GM19438 (cell line): ENCODE data around the gene SNAI1.
"Not testable (repeated sequence)": the region's sequence is repeated elsewhere in the genome, so short reads cannot be mapped to it uniquely, and the experiment has no call there.

ENCODE experiments used
- ATAC-seq: cut with Tn5 transposase; IDR thresholded peaks from one replicate; pipeline ENCODE4 v1.9.1; 2021; ENCODE audit warnings: low read depth; ENCODE audit not compliant: unreplicated experiment

Gene SNAI1

DNA sequence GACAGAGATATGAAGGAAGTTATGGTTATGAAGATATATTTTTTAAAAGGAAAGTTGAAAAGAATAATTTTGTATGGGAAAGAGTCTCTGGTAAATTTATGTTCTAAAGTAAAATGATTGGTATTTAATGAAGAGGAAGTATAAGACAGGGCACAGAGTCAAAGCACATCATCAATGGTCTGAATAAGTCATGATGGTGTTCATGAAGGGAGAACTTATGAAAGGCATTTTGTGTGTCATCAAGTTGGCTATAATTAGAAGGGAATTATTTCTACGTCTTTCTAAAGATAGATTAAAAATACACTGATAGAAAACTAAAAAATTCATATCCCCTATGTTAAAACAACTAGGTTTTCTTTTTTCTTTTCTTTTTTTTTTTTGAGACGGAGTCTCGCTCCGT lies 21.4 kb upstream of the SNAI1 start:
- ATAC-seq: no peak

DNA sequence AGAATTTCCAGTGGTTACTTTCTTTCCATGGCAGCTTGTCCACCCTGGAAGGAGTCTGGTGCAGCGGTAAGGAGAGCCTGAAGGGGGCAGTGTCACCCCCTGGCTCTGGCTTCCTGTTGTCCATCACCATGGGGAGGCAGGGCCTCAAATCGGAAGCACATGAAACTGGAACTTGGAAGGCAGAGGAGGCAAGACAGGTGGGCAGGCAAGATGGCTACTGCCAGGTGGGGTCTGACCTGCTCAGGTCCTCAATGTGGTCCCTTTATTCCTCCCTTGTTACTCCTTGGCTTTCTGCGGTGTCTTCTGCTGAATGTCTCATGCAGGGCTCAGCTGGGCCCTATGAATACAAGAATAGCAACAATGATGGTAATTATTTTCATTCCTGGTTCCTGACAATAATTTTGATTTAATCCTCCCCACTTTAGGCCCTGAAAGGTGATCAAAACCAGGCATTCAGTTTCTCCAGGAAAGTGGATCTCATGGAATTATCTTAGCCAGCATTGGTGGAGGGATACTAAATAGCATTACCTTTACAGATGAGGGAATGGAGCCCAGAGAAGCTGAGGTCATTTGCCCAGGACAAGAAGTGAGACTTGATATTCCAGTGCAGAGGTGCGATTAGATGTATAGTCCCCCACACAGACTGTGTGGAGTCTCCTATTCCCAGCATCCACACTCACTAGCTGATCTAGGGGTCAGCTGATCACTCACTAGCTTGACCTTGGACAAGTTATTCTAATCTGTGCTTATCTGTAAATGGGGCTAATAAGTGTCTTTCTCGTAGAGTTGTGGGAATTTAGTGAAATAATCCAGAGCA lies 17.6 kb upstream of the SNAI1 start:
- ATAC-seq: no peak

DNA sequence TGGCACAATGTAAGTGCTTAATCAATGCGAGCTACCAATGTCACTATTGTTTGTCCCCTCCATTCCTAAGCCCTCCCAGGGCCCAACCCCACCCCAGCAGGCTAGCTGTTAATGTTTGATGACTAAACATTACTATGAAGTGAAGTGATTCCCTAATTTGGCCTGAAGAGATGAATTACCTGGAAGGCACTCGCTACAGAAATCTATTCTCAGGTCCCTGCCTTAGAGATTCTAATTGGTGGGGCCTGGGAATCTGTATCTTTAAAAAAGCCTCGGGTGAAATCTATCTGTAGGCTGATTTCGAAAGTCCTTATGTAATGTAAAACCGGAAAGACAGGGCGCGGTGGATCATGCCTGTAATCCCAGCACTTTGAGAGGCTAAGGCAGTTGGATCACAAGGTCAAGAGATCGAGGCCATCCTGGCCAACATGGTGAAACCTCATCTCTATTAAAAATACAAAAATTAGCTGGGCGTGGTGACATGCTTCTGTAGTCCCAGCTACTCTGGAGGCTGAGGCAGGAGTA lies 16.9 kb upstream of the SNAI1 start:
- no peak for ATAC-seq

DNA sequence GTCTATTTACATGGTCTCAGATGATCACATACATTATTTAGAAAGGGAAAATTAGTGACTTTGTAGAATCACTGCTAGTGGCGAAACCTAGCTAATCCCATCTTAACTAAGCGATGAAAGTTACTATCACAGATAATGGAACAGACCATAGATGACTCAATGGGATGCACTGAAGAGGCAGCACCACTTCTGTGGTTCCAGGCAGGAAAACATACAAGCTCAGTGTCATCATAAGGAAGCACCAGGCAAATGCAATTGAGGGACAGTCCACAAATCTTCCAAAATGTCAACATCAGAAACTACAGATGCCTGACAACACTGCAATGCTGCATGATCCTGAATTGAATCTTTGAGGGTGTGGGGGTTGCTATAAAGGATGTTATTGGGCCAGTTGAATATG lies 15.9 kb upstream of the SNAI1 start:
- ATAC-seq: no peak

DNA sequence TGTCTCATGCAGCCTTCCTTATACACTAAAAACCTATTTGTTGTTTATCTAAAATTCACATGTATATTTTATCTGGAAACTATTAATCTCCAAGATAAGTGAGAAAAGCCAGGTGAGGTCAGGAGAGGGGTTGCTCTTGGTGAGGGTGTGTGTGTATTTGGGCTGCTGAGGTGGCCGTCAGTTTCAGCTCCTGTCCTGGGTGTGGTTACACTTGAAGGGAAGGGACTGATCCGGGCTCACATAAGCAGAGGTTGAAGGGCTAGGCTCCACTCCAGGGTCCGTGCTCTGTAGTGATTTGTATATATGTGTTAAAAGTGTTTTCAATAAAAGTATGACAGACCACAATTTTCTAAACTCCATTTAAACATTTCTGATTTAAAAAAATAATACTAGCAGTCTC lies 13.5 kb upstream of the SNAI1 start:
- no peak for ATAC-seq

DNA sequence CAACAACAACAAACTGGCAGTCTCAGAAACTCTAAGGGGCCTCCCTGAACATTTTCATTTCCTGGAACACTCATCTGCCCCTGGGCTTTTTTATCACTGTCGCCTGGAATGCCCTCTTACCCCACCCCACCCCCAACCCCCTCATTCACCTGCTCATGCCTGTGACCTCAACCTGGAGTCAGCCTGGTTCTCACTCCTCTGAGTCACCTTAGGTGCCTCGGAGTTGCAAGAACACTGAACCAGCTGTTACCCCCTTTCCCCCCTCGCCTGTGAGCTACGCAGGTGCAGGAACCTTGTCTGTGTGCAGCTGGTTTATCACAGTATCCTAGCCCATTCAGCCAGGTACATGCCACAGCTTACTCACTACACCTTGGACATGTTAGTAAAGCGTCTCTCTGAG lies 12.8 kb upstream of the SNAI1 start:
- no peak for ATAC-seq

DNA sequence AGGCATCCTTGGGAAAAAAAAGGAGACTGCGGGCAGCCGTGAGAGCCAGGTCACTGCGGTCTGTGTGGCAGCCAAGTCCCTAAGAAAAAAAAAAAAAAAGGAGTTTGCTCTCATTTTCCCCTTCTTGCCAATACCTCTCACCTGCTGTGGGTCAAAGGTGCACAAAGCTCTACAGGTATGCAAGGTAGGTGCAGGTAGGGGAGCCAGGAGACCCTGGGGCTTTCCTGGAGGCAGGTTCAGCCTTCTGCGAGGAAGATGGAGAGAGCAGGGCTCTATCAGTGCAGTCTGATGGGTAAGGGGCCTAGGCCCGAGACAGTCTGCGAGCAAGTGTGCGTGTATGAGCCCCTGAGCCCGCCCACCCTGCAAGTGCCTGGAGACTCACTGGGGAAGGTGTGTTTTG lies 12.3 kb upstream of the SNAI1 start:
- no peak for ATAC-seq

DNA sequence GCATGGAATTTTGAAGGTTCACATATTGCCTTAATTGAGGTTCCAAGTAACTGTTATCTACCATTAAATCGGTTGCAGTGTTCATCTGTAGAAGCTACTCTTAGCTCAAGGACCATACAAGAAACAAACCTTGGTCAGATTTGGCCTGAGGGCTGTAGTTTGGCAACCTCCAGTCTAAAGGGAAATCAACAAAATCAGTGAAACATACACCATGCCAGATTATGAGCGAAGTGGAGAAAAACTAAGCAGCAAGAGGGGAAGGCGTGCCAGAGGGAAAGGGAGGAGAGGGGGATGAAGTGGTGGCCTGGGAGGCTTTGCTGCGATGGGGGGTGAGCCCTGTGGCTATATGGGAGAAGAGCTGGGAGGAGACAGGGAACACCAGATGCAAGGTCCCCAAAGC lies 8.8 kb upstream of the SNAI1 start:
- no peak for ATAC-seq

DNA sequence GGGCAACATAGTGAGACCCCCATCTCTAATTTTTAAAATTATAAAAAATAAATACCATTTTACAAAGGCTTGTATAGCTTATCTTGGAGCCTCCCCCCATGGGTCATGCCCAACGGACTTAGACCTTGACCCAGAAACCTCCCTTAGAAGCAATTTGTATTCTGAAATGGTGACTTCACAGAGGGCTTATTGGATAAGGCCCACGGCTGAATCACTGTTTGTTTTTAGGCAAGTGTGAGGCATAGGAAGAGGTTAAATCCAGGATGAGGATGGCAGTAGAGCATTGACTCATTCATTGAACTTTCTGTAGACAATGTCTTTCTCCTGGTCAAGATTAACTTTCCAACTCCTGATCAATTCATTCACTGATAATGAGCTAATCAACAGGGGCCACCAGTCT lies 6.2 kb upstream of the SNAI1 start:
- ATAC-seq: no peak

DNA sequence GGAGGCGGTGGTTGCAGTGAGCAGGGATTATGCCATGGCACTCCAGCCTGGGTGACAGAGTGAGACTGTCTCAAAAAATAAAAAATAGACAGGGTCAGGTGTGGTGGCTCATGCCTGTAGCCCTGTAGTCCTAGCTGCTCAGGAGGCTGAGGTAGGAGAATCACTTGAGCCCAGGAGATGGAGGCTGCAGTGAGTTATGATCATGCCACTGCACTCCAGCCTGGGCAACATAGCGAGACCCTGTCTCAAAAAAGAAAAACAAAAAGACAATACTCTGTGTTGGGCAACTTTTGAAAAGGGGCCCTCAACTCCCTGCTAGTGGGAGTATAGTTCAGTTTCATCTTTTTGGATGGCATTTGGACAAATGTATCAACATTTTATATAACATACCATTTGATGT lies 5.0 kb upstream of the SNAI1 start:
- not testable (repeated sequence) for ATAC-seq

DNA sequence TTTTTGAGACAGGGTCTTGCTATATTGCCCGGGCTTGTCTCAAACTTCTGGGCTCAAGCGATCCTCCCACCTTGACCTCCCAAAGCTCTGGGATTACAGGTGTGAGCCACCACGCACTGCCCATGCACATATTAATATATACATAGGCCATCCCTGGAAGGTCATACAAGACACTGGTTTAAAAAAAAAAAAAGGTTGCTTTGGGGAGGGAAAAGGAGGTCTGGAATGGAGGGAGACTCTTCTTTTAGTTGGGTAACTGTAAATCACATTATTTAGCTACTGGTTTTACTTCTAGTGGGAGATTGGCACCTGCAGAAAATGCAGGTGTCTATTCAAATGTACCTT lies 4.1 kb upstream of the SNAI1 start:
- no peak for ATAC-seq

DNA sequence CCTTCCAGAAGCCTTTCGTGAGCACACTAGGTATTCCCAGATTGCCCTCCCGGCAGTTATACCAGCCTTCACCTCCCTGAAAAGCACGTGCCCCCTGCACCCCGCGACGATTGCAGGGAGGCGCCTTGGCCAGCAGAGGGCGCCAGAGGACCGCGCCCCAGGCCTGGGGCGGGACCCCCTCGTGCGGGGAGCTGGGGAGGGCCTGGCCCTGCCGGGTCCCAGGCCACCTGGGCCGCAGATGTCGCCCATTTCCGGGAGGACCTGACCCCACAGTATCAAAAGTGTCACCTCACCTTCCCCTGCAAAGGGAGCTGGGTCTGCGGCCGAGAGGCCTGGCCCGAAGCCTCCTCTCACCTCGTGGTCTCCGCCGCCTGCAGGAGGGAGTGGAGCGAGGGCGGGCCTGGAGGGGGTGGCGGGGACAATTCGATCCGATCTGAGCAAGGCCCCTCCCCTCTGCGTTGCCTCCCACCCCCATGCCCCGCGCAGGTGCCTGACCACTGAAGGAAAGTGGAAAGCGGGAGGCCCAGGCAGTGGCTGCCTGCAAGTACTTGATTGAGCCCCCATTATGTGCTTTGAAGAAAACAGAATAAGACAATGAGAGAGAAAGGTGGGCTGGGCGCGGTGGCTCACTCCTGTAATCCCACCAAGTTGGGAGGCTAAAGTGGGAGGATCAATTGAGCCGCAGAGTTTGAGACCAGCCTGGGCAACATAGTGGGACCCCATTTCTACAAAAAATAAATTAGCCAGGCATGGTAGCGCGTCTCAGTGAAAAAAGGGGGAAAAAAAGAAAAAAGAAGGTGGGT lies 3.5 kb upstream of the SNAI1 start:
- ATAC-seq: no peak

DNA sequence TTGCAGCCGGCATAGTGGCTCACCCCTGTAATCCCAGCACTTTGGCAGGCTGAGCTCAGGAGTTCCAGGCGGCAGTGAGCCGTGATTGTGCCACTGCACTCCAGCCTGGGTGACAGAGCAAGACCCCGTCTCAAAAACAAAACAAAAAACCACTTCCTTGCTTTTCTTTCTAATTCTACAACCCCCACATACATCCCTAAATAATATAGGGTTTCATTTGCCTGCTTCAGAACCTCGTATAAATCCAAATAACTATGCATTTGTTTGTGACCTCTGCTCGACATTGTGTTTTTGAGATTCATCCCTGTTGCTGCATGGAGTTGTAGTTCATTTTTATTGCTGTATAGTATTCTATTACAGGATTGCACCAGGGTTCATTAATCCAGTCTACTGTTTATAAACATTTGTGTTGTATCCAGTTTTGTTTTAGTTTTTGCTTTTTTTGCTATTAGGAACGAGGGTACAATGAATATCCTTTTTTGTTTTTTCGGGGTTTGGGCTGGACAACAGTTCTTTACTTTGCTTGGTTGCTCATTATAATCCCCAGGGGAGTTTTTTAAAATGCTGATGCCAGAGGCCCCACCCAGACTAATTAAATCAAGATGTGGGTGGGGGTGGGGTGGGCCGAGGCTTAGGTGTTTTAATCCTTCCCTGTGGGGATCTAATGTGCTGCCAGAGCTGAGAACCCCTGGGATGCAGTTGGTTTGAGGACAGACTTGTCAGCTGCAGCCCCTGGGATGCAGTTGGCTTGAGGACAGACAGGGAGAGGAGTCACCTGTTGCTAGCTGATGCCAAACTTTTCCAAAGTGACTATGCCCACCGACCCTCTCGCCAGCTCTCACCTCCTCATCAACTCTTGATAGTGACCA lies 2.4 kb upstream of the SNAI1 start:
- ATAC-seq: no peak

DNA sequence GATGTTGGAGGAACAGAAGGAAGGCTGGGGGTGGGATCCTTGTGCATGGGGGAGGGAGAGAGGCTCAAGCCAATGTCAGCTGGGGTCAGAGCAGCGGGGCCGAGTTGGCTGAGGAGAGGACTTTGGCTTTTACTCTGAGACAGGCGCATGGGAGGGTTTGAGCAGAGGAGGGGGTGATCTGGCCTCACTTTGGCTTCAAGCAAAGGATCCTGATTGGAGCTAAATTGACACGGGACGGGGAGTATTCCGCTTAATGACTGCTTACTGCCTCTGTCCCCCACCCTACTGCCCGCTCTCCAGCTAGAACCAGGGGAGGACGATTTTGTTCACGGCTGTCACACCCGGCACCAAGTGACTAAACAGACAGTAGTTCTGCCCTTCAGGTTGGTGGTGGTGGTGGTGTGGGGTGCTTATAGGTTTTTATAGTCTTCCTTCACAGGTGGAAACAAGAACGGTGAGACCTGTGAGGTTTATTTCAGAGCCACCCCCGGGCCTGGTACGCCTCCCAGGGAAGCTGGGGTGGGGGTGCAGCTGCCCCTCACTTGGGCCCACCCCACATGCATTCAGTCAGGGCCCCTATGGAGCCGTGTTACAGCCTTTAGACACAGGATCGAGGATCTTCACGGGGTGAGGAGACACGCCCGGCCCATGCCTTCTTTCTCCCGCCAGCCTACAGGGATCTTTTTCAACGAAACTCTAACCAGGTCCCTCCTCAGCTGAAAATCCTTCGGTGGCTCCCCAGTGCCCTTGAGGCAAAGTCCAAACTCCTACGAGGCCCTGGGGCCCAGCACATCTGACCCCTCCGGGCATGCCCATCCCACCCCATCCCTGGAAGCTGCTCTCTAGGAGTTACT lies 1.3 kb upstream of the SNAI1 start:
- no peak for ATAC-seq

DNA sequence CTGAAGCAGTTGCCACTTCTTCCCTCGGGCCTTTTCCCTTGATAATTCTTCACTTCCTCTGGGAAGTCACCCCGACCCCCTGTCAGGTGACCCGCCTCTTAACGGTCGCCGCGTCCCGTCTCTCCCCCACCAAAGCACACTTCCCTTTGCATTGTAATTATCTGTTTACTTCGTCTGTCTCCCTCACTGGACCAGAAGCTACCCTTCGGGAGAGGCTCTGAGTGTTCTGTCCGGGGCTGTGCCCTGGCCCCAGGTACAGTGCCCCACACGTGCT lies 771 bp upstream of the SNAI1 start:
- ATAC-seq: no peak

DNA sequence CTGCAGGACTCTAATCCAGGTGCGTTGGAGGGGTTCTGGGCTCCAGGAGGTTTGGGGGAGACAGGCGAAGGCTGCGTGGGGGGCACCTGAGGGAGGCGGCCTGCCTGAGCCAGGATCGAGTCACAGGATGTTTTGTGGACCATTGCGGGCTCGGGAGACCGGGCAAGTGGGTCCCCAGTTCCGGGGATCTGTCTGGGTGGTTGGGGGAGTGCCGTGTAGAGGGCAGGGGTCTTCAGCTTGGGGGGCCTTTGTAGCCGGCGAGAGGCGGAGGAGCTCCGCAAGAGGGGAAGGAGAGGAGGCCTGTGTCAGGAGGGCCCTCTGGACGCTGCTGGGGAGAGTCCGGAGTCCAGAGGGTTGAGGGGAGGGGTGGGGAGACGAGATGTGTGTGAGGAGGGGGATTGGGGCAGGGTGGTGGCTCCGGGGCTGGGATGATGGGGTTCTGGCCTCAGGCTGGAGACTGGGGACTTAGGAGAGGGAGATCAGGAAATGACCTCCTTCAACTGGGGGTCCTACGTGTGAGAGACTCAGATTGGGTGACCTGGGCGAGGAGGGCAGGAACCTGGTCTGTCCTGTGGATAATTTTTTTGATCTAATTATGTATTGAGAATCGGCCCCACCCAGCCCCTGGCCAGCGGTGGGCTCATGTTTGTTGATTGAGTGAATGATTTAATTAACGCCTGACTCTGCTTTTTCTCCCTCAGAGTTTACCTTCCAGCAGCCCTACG lies 505 bp downstream of the SNAI1 start:
- ATAC-seq: no peak

DNA sequence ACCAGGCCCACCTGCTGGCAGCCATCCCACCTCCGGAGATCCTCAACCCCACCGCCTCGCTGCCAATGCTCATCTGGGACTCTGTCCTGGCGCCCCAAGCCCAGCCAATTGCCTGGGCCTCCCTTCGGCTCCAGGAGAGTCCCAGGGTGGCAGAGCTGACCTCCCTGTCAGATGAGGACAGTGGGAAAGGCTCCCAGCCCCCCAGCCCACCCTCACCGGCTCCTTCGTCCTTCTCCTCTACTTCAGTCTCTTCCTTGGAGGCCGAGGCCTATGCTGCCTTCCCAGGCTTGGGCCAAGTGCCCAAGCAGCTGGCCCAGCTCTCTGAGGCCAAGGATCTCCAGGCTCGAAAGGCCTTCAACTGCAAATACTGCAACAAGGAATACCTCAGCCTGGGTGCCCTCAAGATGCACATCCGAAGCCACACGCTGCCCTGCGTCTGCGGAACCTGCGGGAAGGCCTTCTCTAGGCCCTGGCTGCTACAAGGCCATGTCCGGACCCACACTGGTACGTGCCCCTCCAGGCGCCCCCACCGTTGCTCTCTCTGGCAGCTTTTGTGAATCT lies 1.1 kb downstream of the SNAI1 start:
- ATAC-seq: no peak

DNA sequence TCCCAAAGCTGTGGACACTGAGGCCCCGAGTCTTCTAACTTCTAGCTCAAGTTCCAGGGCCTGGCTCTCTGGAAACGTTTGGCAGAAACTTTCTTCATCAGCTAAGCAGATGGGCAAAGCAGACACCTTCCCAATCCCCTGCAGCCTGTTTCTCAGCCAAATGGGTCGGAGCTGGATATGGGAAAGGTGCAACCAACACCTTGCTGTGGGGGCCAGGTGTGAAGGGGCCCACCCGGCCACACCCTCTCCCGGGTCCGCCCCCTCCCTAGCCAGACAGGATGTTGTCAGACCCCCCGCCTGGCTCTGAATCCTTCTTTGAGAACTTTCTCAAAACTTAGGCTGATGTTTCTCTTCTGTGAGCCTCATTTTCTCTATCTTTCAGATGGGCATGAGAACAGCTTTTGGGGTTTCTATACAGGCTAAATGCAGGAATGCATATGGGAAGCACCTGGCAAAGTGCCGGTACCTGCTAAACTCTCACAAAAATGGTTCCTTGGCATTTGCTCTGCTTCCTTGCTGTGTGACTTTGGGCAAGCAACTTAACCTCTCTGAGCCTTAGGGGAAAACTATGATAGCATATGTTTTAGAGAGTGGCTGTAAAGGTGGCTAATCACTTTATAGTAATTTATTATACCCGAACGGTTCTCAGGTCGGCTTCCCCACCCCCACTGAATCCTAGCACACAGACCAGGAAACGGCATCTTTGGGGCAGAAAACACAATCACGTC lies 1.8 kb downstream of the SNAI1 start:
- ATAC-seq: no peak

DNA sequence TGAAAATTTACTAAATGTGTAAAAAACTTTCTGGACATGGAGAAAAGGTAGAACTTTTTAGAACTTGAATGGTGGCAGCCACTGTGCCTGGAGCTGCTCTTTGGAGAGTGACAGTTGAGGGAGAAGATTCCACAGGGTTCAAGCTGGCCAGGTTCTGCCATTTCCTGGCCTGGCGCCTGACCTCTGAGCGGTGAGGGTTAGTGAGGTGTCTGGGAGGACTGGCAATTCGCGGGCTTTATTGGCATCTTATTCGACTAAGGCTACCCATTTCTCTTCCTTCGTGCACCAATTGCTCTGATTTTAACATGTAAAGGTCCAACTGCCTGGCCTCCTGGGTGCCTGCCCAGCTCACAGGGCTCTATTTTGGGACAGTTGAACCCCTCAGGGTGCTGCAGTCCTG lies 2.4 kb downstream of the SNAI1 start:
- ATAC-seq: no peak
